Gastrocnemius medialis (tissue), 4 donors: ENCODE measurements around the gene DRAM2. TPM values are rescaled to one million over a fixed set of nuclear protein-coding genes. Genes with fewer than 3 reads are reported as not detected.

ENCODE experiments used
- ATAC-seq, 2 donors: fragments of 150-250 bp; one replicate each; pipeline ENCODE4 v1.9.1; 2016
- DNase-seq, 2 donors: peaks; one replicate each; pipeline ENCODE4 v3.0.0-alpha.2; 2019
- H3K27ac ChIP-seq, 4 donors: fragments of 200-600 bp; sonication (generic); 1 replicate in 1 of 4; 2 replicates in 3 of 4; pipeline ENCODE4 v1.5.1; 2016 to 2018; ENCODE audit warnings: mild to moderate bottlenecking in 2 of 4, moderate library complexity in 1 of 4
- H3K27me3 ChIP-seq, 3 donors: fragments of 200-600 bp; sonication (generic) in 2 of 3; 1 replicate in 1 of 3; 2 replicates in 2 of 3; pipeline versions ENCODE4 v1.5.1 to v1.6.0; 2016 to 2019; ENCODE audit warnings: mild to moderate bottlenecking in 1 of 3, moderate library complexity in 1 of 3
- H3K36me3 ChIP-seq, 2 donors: fragments of 200-600 bp; sonication (generic) in 1 of 2; one replicate each; pipeline ENCODE4 v1.5.1; 2017 to 2018
- H3K4me1 ChIP-seq, 2 donors: fragments of 200-600 bp; sonication (generic) in 1 of 2; one replicate each; pipeline ENCODE4 v1.5.1; 2016 to 2017; ENCODE audit warnings: mild to moderate bottlenecking in 2 of 2
- H3K4me3 ChIP-seq, 4 donors: fragments of 200-600 bp; sonication (generic) in 3 of 4; 1 replicate in 1 of 4; 2 replicates in 3 of 4; pipeline ENCODE4 v1.5.1; 2016 to 2019; ENCODE audit warnings: mild to moderate bottlenecking in 2 of 4
- H3K9me3 ChIP-seq, 3 donors: fragments of 200-600 bp; sonication (generic) in 2 of 3; 1 replicate in 1 of 3; 2 replicates in 2 of 3; pipeline ENCODE4 v1.5.1; 2016 to 2019
- POLR2A ChIP-seq, 2 donors: fragments of 450-650 bp; IDR thresholded peaks; one replicate each; pipeline ENCODE4 v1.6.1; 2017; ENCODE audit warnings: antibody characterized with exemption in 2 of 2, mild to moderate bottlenecking in 2 of 2, moderate library complexity in 2 of 2
- in situ Hi-C, 4 donors: fragments of 200-750 bp; cut with MboI; loops; one replicate each; pipeline versions ENCODE4 v1.15.0 to v1.8.0; 2017; ENCODE audit warnings: low sequenced_read_pairs in 4 of 4
- intact Hi-C: fragments of 100-400 bp; cut with DNase I; formaldehyde crosslinking; loops from one replicate; pipeline ENCODE4 v1.15.1; 2023; ENCODE audit warnings: low total_unique reads
- total RNA-seq, 4 donors: library from RNA; depleted of rRNA; stranded (reverse); fragments of >200 nt; gene quantifications; one replicate each; pipeline versions ENCODE4 v1.1.0 to v1.2.3, GENCODE V29; 2016
- TF ChIP-seq, protein P1 (sequence below), 5 experiments: fragments of 450-650 bp in 3 of 5; fragments of 200-600 bp in 2 of 5; sonication (generic) in 2 of 5; IDR thresholded peaks in 4 of 5; conservative IDR thresholded peaks in 1 of 5; 1 replicate in 4 of 5; 2 replicates in 1 of 5; pipeline ENCODE4 v1.5.1; 2016 to 2019; ENCODE audit warnings: antibody characterized with exemption in 5 of 5, mild to moderate bottlenecking in 3 of 5, moderate library complexity in 3 of 5

DRAM2 gene
- total RNA-seq, 4 donors from 2014 or later = 28.9 to 47.1 (median 36.7) TPM

DNA sequence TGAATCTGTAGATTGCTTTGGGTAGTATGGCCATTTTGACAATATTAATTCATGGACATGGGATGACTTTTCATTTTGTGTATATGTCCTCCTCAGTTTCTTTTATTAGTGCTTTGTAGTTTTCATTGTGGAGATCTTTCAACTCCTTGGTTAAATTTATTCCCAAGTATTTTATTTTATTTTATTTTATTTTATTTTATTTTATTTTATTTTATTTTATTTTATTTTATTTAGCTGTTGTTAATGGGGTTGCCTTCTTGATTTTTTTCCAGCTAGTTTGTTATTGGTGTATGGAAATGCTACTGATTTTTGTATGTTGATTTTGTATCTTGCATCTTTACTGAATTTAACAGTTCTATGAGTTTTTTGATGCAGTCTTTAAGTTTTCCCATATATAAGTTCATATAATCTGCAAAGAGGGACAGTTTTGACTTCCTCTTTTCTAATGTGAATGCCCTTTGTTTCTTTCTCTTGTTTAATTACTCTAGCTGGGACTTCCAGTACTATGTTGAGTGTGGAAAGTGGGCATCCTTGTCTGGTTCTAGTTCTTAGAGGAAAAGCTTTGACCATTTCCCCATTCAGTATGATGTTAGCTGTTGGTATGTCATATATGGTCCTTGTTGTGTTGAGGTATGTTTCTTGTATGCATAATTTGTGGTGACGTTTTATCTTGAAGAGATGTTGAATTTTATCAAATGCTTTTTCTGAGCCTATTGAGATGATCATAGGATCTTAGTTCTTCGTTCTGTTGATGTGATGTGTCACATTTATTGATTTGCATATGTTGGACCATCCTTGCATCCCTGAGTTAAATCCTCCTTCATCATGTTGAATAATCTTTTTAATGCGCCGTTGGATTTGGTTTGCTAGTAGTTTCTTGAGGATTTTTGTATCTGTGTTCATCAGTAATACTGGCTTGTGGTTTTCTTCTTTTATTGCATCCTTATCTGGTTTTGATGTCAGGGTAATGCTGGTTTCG is 14.4 kb upstream of the DRAM2 start:
- in situ Hi-C loops (no loop called here), intact Hi-C loops (no loop called here)
- TF ChIP-seq POLR2A (IDR thresholded peaks at IDR 0.05) = no peak
- TF ChIP-seq, protein P1, sequence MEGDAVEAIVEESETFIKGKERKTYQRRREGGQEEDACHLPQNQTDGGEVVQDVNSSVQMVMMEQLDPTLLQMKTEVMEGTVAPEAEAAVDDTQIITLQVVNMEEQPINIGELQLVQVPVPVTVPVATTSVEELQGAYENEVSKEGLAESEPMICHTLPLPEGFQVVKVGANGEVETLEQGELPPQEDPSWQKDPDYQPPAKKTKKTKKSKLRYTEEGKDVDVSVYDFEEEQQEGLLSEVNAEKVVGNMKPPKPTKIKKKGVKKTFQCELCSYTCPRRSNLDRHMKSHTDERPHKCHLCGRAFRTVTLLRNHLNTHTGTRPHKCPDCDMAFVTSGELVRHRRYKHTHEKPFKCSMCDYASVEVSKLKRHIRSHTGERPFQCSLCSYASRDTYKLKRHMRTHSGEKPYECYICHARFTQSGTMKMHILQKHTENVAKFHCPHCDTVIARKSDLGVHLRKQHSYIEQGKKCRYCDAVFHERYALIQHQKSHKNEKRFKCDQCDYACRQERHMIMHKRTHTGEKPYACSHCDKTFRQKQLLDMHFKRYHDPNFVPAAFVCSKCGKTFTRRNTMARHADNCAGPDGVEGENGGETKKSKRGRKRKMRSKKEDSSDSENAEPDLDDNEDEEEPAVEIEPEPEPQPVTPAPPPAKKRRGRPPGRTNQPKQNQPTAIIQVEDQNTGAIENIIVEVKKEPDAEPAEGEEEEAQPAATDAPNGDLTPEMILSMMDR (IDR thresholded peaks at IDR 0.05 in 4 of 5, conservative IDR thresholded peaks at IDR 0.05 in 1 of 5) = no peak
- Histone ChIP-seq H3K27me3 (no peaks in the 10 kb centered on the region), H3K4me3 (no peak overlapping the region), H3K36me3 (peaks cover 0 to 22% of the 10 kb centered on the region in 2 donors), H3K4me1 (no peaks in the 10 kb centered on the region), H3K9me3 (no peaks in the 10 kb centered on the region), H3K27ac (no peak overlapping the region)
- DNase-seq (no peak), ATAC-seq (no peak)

DNA sequence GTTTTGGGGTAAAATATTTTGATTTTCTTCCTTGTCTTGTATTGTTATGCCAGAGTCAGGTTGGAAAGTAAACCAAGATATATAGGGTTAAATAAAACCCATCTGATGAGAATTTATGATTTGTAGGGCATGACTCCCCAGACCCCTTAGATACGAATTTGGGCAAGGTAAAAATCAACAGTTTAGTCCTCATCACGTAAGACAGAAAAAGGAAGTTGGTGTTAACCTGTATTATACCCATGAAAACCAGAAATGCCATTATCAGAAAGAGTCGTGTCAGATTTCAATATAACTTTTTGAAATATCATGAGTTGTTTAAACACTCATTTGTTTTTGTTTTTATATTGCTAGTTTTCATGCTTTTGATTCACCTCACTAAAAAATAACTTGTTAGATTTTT is 11.9 kb upstream of the DRAM2 start:
- TF ChIP-seq, protein P1 (IDR thresholded peaks at IDR 0.05 in 4 of 5, conservative IDR thresholded peaks at IDR 0.05 in 1 of 5) = no peak
- TF ChIP-seq POLR2A (IDR thresholded peaks at IDR 0.05) = no peak
- Histone ChIP-seq H3K27me3 (no peaks in the 10 kb centered on the region), H3K27ac (no peak overlapping the region), H3K4me1 (no peaks in the 10 kb centered on the region), H3K36me3 (peaks cover 0 to 39% of the 10 kb centered on the region in 2 donors), H3K9me3 (no peaks in the 10 kb centered on the region), H3K4me3 (no peak overlapping the region)
- ATAC-seq (no peak), DNase-seq (no peak)
- in situ Hi-C loops (no loop called here), intact Hi-C loops (no loop called here)

DNA sequence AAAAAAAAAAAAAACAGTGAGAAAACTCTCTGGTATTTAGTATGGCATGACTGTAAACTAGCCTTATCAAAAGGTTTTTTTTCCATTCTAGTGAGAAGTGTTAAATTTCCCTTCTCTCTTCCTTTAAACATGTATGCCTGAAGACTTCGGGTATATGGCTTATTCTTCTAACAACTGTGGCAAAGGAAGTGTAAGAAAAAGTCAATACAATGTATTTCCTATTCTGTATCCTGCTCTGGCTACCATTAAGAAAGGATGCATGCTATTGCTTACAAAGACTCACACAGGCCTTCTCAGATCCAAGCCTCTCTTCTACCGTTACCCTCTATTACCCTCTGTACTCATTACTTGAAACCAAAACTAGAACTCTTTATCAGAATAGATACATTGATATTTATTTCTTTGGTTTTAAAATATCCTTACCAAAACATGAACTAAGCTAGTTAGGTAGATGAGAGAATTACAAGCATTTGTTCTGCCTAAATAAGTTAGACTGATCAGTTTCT is 8.5 kb upstream of the DRAM2 start:
- intact Hi-C loops (loop anchor here (10.0 kb wide), 1 partner anchor 616 kb away; no protein-coding TSS in a partner anchor), in situ Hi-C loops (loop anchor here in 2 of 4 donors (25.0 kb wide), 1 partner anchor 614 kb away; the partner anchor contains the start of gene DDX20 (in 2 of the 2))
- DNase-seq (no peak), ATAC-seq (no peak)
- Histone ChIP-seq H3K9me3 (no peaks in the 10 kb centered on the region), H3K27me3 (no peaks in the 10 kb centered on the region), H3K27ac (no peak overlapping the region), H3K4me1 (peaks cover 0 to 8% of the 10 kb centered on the region in 2 donors), H3K36me3 (peaks cover 0 to 33% of the 10 kb centered on the region in 2 donors), H3K4me3 (no peak overlapping the region)
- TF ChIP-seq, protein P1 (IDR thresholded peaks at IDR 0.05 in 4 of 5, conservative IDR thresholded peaks at IDR 0.05 in 1 of 5) = no peak
- TF ChIP-seq POLR2A (IDR thresholded peaks at IDR 0.05) = no peak

DNA sequence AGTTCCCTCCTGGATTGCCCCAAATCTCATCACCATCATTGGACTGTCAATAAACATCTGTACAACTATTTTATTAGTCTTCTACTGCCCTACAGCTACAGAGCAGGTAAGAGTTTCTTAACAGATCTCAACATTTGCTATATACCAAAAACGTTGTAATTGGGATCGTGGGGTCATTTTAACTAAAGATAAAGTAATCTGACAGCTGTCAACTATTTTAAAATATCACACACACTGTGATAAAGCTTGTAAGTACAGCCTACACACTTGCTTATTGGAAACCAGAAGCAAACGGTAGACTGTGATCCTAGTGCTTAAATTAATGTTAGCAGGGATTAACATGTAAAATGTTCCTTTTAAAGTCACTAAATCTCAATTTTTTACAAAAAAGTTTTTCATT is 8.1 kb upstream of the DRAM2 start:
- Histone ChIP-seq H3K9me3 (no peaks in the 10 kb centered on the region), H3K36me3 (peaks cover 0 to 28% of the 10 kb centered on the region in 2 donors), H3K27ac (no peak overlapping the region), H3K4me1 (peaks cover 1 to 8% of the 10 kb centered on the region in 2 donors), H3K27me3 (no peaks in the 10 kb centered on the region), H3K4me3 (no peak overlapping the region)
- in situ Hi-C loops = loop anchor here in 2 of 4 donors (25.0 kb wide), 1 partner anchor 614 kb away; the partner anchor contains the start of gene DDX20 (in 2 of the 2)
- TF ChIP-seq, protein P1 (IDR thresholded peaks at IDR 0.05 in 4 of 5, conservative IDR thresholded peaks at IDR 0.05 in 1 of 5) = no peak
- intact Hi-C loops = loop anchor here (10.0 kb wide), 1 partner anchor 617 kb away; no protein-coding TSS in a partner anchor
- no peak for DNase-seq
- no peak for ATAC-seq
